ENCODE data around the gene ANKRD1.
"Not testable (repeated sequence)": the region's sequence is repeated elsewhere in the genome, so short reads cannot be mapped to it uniquely, and the experiment has no call there.

Gene ANKRD1

DNA sequence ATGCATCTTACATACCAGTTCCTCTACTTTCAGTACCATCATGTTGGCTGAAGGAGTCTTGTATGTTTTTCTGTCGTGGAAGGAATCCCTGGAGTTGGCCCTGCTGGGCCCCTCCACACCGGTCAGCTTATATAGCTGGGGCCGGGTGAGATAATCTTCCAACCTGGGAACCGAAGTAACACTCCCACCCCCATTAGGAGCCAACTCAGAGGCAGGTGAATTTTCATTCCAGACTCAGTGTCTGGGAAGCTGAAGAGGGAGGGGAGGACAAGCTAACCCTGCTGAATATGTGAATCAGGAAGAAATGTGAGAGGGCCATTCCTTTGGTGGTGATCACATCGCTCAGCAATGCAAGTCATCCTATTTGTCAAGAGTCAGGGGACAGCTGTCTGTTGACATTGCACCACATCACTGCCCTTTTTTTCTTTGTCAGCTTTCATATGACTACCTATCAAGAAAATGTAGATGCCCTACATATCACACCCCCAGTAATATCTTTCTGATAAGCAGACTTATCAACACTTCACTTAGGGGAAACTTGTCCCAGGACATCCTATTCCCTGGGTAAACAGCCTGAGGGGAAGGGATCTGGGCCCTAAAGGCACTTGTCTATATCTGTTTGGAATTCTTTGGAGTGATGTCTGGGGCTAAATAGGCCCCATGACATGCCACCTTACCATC, at the start of gene ANKRD1:
TSS of gene ANKRD1 (minus strand) at position 102 of the 681 bp plus-strand sequence. CDS start at position 42, 60 bp downstream.
- no peak for DNase-seq

- no peak for DNase-seq
Measured at GRCh38 chr10:90969947-90970673, 49.2 kb upstream of the ANKRD1 start.

DNA sequence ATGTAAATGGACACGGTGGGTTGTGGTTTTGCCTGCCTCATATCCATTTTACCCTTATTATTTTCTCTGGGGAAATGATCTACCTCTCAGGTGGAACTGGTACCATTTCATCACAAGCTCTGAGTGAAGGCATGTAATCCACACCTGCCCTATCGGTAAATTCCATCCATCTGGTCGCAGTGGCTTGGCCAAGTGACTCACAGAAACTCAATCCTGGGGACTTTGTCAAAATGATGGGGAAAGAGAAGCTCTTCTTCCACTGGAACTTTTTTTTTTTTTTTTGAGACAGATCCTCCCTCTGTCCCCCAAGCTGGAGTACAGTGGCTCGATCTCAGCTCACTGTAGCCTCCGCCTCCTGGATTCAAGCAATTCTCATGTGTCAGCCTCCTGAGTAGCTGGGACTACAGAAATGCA, 48.2 kb upstream of the ANKRD1 start:
- no peak for DNase-seq

- no peak for DNase-seq
Measured at GRCh38 chr10:90968328-90969081, 47.6 kb upstream of the ANKRD1 start.

- no peak for DNase-seq
Measured at GRCh38 chr10:90967865-90968264, 47.0 kb upstream of the ANKRD1 start.

DNA sequence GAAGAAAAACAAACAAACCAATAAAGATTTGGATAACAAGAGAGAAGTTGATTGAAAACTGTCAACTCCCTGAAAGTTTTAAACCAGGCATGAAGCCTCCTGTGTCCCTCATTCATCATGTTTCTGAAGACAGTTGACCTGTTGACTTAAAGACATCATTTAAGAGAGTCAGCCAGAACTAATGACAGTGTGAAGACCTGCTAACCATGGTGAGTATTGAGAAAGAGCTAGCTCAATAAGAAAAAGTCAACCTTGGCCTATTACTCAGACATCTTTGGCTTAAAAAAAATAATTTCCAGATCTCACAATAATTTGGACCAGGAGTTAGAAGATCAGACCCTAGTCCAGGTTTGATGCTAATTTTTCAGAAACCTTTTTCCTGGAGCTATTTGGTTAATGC, 45.3 kb upstream of the ANKRD1 start:
- DNase-seq: no peak

GRCh38 chr10:90965720-90966119, 44.8 kb upstream of the ANKRD1 start:
- no peak for DNase-seq

DNA sequence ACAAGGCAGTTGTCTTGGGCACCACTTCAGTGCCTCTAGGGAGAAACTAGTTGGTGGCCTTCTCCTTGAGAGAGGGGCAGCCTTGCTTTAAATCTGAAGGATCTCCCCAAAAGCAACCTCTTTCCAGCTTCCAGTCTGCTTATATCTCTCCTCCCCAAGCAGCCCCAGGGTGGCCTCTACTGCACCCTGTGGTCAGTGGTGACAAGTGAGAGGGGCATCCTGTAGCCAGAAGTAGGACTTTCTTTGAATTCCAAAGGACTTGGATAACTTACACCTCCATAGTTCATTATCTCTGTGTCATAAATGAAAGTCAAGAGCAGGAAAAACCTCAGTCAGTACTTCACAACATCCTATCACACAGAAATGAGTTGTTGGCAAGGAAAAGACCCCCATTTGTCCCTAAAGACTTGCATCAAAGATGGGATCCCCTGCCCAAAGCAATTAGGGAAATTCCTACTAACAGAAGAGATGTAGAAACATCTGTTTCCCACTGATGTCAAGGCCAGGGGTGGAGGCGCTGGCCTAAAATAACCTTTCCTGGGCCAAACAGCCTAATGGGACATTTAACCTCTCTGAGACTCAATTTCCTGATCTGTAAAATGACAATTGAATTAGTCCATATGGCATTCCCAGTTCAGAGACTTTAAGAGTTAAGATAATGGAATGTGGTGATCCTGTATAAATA, 44.0 kb upstream of the ANKRD1 start:
- no peak for DNase-seq

GRCh38 chr10:90963331-90963730, 42.4 kb upstream of the ANKRD1 start:
- DNase-seq: no peak

DNA sequence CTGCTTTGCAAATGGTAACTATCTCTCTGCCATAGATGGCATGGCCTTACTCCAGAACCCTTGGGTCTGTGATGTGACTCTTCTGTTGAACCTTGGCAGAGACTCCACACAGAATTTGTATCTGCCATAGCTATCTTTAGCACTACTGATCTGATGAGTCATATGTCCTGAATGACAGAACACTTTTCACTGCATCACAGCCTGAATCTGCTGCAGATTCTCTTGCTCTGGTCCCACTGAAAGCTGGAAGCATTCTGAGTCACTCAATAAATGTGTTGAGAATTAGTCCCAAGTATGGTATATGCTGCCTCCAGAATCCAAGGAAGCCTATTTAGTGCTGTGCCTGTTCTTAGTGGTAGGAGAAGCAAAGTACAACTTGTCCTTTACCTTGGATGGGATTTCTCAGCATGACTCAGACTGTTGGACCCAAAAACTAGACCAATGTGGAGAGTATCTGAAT, 39.5 kb upstream of the ANKRD1 start:
- DNase-seq: no peak

DNA sequence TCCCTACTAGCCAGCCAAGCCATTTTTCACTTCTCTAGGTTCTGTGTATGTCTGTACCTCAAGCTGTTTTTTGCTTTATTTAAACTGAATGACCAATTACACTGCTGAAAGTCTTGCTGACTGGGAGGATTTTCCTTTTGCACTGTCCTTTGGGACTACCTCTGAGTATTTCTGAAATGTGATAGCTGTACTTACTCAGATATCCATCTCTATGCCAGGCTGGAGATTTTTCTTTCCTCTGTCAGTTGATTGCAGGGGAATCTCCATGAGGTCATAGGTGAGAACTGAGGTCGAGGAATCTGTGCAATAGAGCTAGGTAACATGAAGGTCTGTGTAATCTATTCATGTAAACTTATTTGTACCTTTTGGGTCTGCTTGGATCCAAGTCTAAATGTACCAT, 38.9 kb upstream of the ANKRD1 start:
- no peak for DNase-seq

- DNase-seq: no peak
Measured at GRCh38 chr10:90958781-90959180, 37.9 kb upstream of the ANKRD1 start.

DNA sequence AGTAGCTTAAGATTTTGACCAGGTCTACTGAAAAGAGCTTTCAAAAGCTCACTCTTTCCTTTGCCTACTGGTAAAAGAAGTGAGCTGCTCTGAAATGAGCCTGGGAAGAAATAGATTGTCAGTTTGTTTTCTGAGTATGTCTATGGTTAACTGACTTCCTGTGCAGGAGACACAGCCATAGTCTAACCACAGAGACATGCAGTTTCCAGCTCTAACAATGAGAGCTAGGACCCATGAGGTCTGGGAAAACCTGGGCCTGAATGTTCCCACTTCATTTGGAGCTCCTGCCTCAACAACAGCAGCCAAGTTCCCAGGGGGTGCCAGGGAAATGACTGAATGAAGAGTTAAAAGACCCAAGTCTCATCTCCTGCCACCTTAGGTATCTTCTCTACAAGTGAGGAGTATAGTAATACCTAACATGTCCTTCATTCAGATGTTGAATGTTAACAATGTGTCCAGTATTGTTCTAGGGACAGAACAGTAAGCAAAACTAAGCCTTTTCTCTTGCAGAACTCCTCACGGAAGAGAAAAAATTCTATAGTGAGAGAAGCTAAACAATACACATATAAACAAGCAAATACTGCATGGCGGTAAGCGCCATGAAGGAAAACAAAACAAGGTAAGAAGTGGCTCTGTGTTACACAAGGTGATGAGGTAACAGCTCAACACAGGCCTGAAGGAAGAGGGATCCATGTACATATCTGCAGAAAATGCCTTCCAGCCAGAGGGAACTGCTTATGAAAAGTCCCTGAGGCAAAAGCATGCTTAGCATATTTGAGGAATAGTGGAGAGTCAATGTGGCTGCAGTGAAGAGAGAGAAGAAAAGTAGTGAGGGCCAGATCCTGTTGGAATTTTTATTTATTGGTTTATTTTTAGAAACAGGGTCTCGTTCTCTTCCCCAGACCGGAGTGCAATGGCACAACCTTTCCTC, 26.4 kb upstream of the ANKRD1 start:
- DNase-seq: no peak

DNA sequence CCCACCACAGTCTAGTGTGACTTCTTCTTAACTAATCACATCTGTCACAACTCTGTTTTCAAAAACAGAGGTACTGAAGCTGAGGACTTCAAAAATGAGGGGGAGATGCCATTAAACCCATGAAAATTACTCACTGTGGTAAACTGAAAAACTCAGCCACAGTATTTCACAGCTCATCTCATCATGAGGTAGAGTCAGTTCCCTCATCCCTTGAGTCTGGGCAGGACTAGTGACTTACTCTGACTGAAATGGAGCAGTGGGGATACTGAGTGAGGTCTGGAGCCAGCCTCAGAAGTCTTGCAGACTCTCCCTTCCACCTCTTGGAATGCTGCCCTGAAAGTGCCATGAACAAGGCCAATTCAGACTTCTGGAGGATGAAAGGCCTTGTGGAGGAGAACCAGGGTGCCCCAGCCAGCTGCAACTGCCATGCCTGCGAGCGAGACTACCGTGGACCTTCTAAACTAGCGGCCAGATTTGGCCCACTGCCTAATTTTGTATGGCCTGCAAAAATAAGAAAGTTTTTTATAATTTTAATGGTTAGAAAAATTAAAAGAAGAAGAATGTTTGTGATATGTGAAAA, 24.7 kb upstream of the ANKRD1 start:
- no peak for DNase-seq

GRCh38 chr10:90944749-90945148, 23.9 kb upstream of the ANKRD1 start:
- no peak for DNase-seq

DNA sequence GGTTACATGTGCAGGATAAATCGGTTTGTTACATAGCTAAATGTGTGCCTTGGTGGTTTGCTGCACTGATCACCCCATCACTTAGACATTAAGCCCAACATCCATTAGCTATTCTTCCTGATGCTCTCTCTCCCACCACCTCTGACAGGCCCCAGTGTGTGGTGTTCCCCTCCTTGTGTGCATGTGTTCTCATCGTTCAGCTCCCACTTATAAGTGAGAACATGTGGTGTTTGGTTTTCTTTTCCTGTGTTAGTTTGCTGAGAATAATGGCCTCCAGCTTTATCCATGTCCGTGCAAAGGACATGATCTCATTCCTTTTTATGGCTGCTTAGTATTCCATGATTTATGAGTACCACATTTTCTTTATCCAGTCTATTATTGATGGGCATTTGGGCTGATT, 22.1 kb upstream of the ANKRD1 start:
- DNase-seq: not testable (repeated sequence)

DNA sequence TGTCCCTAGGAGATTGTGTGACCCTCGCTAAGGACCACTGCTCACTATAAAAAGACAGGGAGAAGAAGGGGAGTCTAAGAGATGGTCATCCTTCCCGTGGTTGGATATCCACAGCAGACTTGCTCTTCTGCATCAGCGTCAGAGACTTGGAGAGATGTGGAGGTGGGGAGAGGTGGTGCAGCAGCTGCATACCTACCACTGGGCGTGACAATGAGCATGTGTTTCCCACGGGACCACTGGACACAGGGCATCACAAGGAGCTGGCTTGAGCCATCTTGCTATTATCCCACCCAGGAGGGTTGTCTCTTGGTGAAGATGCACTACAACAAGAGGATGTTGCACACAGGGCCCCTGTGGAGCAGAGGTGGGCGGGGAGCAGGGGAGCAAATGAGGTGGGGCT, 18.8 kb upstream of the ANKRD1 start:
- no peak for DNase-seq

- DNase-seq: no peak
Measured at GRCh38 chr10:90939116-90939515, 18.2 kb upstream of the ANKRD1 start.

DNA sequence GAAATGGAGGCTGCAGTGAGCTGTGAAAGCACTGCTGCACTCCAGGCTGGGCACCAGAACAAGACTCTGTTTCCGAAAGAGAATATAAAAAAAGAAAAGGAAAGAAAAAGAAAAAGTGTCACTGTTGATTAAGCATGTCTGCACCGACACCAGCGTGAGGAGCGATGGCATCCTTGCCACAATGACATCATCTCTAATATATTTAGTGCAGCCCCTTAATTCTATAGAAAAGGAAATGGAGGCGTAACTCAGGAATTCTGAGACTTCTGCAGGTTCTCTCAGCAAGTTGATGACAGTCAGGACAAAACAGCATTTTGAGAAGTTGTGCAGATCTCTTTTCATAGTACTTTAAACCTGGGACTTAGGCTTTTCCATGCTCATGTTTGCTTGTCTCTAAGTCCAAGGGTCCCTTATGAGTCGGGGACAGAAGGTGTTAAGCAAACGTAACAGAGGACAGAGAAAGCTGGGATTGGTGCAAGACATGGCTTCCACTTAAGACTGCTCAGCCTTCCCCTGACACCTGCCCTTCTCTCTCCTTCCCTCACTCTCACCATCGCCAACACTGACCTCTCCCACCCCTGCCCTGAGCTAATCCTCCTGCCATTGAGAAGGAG, 16.9 kb upstream of the ANKRD1 start:
- DNase-seq: no peak

DNA sequence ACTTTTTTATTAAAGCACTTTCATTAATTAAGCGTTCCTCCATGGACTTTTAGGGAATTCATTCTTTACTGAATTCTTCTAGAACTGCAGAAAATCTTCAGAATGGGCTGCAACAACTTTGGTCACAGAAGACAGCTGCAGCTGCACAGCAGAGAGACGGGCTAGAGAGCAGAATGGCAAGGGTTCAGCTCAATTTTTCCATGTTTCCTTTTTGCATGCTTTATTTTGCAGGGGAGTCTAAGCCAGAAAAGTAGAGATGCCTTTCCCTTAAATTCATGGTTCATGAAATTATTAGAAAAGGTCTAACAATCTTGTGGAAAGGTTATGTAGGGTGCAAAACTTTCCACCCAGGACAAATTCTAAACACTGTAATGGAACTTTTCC, 15.4 kb upstream of the ANKRD1 start:
- DNase-seq: no peak

DNA sequence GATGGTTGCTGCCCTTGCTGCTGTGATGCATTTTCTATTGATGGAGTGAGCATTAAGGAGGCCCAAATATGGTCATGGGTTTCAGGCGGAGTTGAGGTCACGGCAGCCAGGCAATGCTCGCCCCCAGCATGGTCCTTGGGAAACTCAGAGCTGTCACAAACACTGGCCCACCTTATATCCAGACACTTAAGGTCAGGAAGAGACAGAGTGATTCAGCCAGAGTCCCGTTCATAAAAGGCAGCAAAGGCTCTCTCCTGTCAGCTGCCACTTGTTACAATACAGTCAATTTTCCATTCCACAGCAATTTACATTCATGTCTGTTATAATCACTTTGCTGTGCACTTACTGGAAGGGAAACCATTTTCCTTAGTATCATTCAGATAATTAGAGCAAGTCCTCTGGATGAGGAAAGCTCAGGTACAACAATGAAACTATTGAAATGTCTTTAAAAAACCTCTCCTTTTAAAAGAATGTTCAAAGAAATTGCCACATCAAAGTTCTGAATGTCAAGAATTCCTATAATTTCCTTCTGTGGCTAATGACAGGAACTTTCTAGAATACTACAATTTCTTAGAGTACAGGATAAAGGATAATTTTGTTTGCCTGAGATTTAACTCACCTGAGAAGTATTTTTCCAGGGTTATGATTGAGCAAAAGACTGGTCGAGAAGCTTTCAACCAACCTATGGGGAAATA, 14.8 kb upstream of the ANKRD1 start:
- DNase-seq: no peak
